Measurements from ENCODE around the gene CD14.

CD14 gene

GRCh38 chr5:140590861-140591260 lies 42.1 kb downstream of the CD14 start:
- Histone ChIP-seq H3K9me3 (ENCODE audit: severe bottlenecking) (no peaks in the 10 kb centered on the region), H3K36me3 (ENCODE audit: low read depth) (no peaks in the 10 kb centered on the region), H3K27ac (ENCODE audit: poor library complexity, severe bottlenecking) (no peak overlapping the region), H3K27me3 (ENCODE audit: insufficient read depth, poor library complexity, severe bottlenecking) (no peaks in the 10 kb centered on the region), H3K4me1 (ENCODE audit: insufficient read depth, poor library complexity, severe bottlenecking) (peaks cover 16% of the 10 kb centered on the region), H3K4me3 (ENCODE audit: severe bottlenecking) (no peak overlapping the region)
- no peak for TF ChIP-seq CTCF (IDR thresholded peaks at IDR 0.05; ENCODE audit: poor library complexity, severe bottlenecking)
- DNase-seq (ENCODE audit: low spot score) (no peak), ATAC-seq (ENCODE audit: low read depth) (no peak)

GRCh38 chr5:140588311-140589070 lies 44.5 kb downstream of the CD14 start:
- no peak for TF ChIP-seq CTCF (IDR thresholded peaks at IDR 0.05; ENCODE audit: poor library complexity, severe bottlenecking)
- no peak overlapping the region for H3K4me3 ChIP-seq (ENCODE audit: severe bottlenecking)
- no peaks in the 10 kb centered on the region for H3K9me3 ChIP-seq (ENCODE audit: severe bottlenecking)
- peaks cover 16% of the 10 kb centered on the region for H3K4me1 ChIP-seq (ENCODE audit: insufficient read depth, poor library complexity, severe bottlenecking)
- no peaks in the 10 kb centered on the region for H3K27me3 ChIP-seq (ENCODE audit: insufficient read depth, poor library complexity, severe bottlenecking)
- DNase-seq (ENCODE audit: low spot score) (no peak), ATAC-seq (ENCODE audit: low read depth) (no peak)
- H3K27ac ChIP-seq (ENCODE audit: poor library complexity, severe bottlenecking) = no peak overlapping the region
- H3K36me3 ChIP-seq (ENCODE audit: low read depth) = no peaks in the 10 kb centered on the region

GRCh38 chr5:140587495-140587894 lies 45.5 kb downstream of the CD14 start:
- H3K27me3 ChIP-seq (ENCODE audit: insufficient read depth, poor library complexity, severe bottlenecking) = no peaks in the 10 kb centered on the region
- H3K9me3 ChIP-seq (ENCODE audit: severe bottlenecking) = no peaks in the 10 kb centered on the region
- H3K4me1 ChIP-seq (ENCODE audit: insufficient read depth, poor library complexity, severe bottlenecking) = peaks cover 11% of the 10 kb centered on the region
- H3K27ac ChIP-seq (ENCODE audit: poor library complexity, severe bottlenecking) = no peak overlapping the region
- DNase-seq (ENCODE audit: low spot score) (no peak), ATAC-seq (ENCODE audit: low read depth) (no peak)
- TF ChIP-seq CTCF (IDR thresholded peaks at IDR 0.05; ENCODE audit: poor library complexity, severe bottlenecking) = no peak
- no peak overlapping the region for H3K4me3 ChIP-seq (ENCODE audit: severe bottlenecking)
- H3K36me3 ChIP-seq (ENCODE audit: low read depth) = no peaks in the 10 kb centered on the region

Measured in RWPE2 (cell line).